ENCODE results near the gene ESYT1.
"Not testable (repeated sequence)": the region's sequence is repeated elsewhere in the genome, so short reads cannot be mapped to it uniquely, and the experiment has no call there.

The ESYT1 gene

GRCh38 chr12:56152756-56153677, 24.9 kb downstream of the ESYT1 start:
- Histone ChIP-seq H3K36me3 (ENCODE audit: control insufficient read depth, low read depth, low read length) (peaks cover 12% of the 10 kb centered on the region), H3K4me1 (ENCODE audit: control insufficient read depth, low read depth, low read length) (peaks cover 5% of the 10 kb centered on the region), H3K27ac (ENCODE audit: low read length) (peak overlapping the region; percentile 9), H3K9ac (ENCODE audit: low read length) (peak overlapping the region; percentile 85), H3K27me3 (ENCODE audit: control insufficient read depth, insufficient read depth, low read length) (no peaks in the 10 kb centered on the region), H3K4me3 (ENCODE audit: low read length) (peak overlapping the region; percentile 78), H3K9me3 (ENCODE audit: control insufficient read depth, low read depth, low read length) (no peaks in the 10 kb centered on the region)

- Histone ChIP-seq H3K27ac (ENCODE audit: low read length) (no peak overlapping the region), H3K9ac (ENCODE audit: low read length) (no peak overlapping the region)
These were observed 25.6 kb downstream of the ESYT1 start for GRCh38 chr12:56153678-56154065.

GRCh38 chr12:56154246-56154771, 26.2 kb downstream of the ESYT1 start:
- Histone ChIP-seq H3K9me3 (ENCODE audit: control insufficient read depth, low read depth, low read length) (no peaks in the 10 kb centered on the region), H3K4me1 (ENCODE audit: control insufficient read depth, low read depth, low read length) (peaks cover 6% of the 10 kb centered on the region), H3K4me3 (ENCODE audit: low read length) (no peak overlapping the region), H3K9ac (ENCODE audit: low read length) (no peak overlapping the region), H3K36me3 (ENCODE audit: control insufficient read depth, low read depth, low read length) (peaks cover 13% of the 10 kb centered on the region), H3K27me3 (ENCODE audit: control insufficient read depth, insufficient read depth, low read length) (no peaks in the 10 kb centered on the region), H3K27ac (ENCODE audit: low read length) (no peak overlapping the region)

More at GRCh38 chr12:56153678-56154065, 25.6 kb downstream of the ESYT1 start:
- H3K36me3 ChIP-seq (ENCODE audit: control insufficient read depth, low read depth, low read length): peaks cover 12% of the 10 kb centered on the region
- H3K9me3 ChIP-seq (ENCODE audit: control insufficient read depth, low read depth, low read length): no peaks in the 10 kb centered on the region
- no peak overlapping the region for H3K4me3 ChIP-seq (ENCODE audit: low read length)
- no peaks in the 10 kb centered on the region for H3K27me3 ChIP-seq (ENCODE audit: control insufficient read depth, insufficient read depth, low read length)
- H3K4me1 ChIP-seq (ENCODE audit: control insufficient read depth, low read depth, low read length): peaks cover 5% of the 10 kb centered on the region

- H3K27me3 ChIP-seq (ENCODE audit: control insufficient read depth, insufficient read depth, low read length): no peaks in the 10 kb centered on the region
- no peak overlapping the region for H3K9ac ChIP-seq (ENCODE audit: low read length)
- no peaks in the 10 kb centered on the region for H3K9me3 ChIP-seq (ENCODE audit: control insufficient read depth, low read depth, low read length)
- H3K27ac ChIP-seq (ENCODE audit: low read length): no peak overlapping the region
- H3K4me3 ChIP-seq (ENCODE audit: low read length): no peak overlapping the region
- H3K36me3 ChIP-seq (ENCODE audit: control insufficient read depth, low read depth, low read length): peaks cover 18% of the 10 kb centered on the region
- H3K4me1 ChIP-seq (ENCODE audit: control insufficient read depth, low read depth, low read length): peaks cover 12% of the 10 kb centered on the region
These were observed 26.8 kb downstream of the ESYT1 start for GRCh38 chr12:56154818-56155217.

- H3K4me1 ChIP-seq (ENCODE audit: control insufficient read depth, low read depth, low read length): peaks cover 17% of the 10 kb centered on the region
- H3K9ac ChIP-seq (ENCODE audit: low read length): no peak overlapping the region
- H3K27ac ChIP-seq (ENCODE audit: low read length): no peak overlapping the region
- H3K9me3 ChIP-seq (ENCODE audit: control insufficient read depth, low read depth, low read length): no peaks in the 10 kb centered on the region
- peaks cover 24% of the 10 kb centered on the region for H3K36me3 ChIP-seq (ENCODE audit: control insufficient read depth, low read depth, low read length)
- no peak overlapping the region for H3K4me3 ChIP-seq (ENCODE audit: low read length)
- no peaks in the 10 kb centered on the region for H3K27me3 ChIP-seq (ENCODE audit: control insufficient read depth, insufficient read depth, low read length)
These were observed 27.3 kb downstream of the ESYT1 start for GRCh38 chr12:56155256-56155845.

GRCh38 chr12:56156464-56157200, 28.6 kb downstream of the ESYT1 start:
- not testable (repeated sequence) for H3K27me3 ChIP-seq (ENCODE audit: control insufficient read depth, insufficient read depth, low read length); H3K9me3 ChIP-seq (ENCODE audit: control insufficient read depth, low read depth, low read length)
- Histone ChIP-seq H3K36me3 (ENCODE audit: control insufficient read depth, low read depth, low read length) (peaks cover 36% of the 10 kb centered on the region), H3K9ac (ENCODE audit: low read length) (peak overlapping the region; percentile 76), H3K4me1 (ENCODE audit: control insufficient read depth, low read depth, low read length) (peaks cover 21% of the 10 kb centered on the region), H3K27ac (ENCODE audit: low read length) (peak overlapping the region; percentile 89), H3K4me3 (ENCODE audit: low read length) (peak overlapping the region; percentile 62)

GRCh38 chr12:56157201-56158028, 29.3 kb downstream of the ESYT1 start:
- Histone ChIP-seq H3K9me3 (ENCODE audit: control insufficient read depth, low read depth, low read length) (no peaks in the 10 kb centered on the region), H3K4me3 (ENCODE audit: low read length) (peak overlapping the region; percentile 62), H3K4me1 (ENCODE audit: control insufficient read depth, low read depth, low read length) (peaks cover 22% of the 10 kb centered on the region), H3K27me3 (ENCODE audit: control insufficient read depth, insufficient read depth, low read length) (no peaks in the 10 kb centered on the region), H3K9ac (ENCODE audit: low read length) (peak overlapping the region; percentile 76), H3K27ac (ENCODE audit: low read length) (peak overlapping the region; percentile 89), H3K36me3 (ENCODE audit: control insufficient read depth, low read depth, low read length) (peaks cover 43% of the 10 kb centered on the region)

- H3K36me3 ChIP-seq (ENCODE audit: control insufficient read depth, low read depth, low read length): peaks cover 49% of the 10 kb centered on the region
- no peaks in the 10 kb centered on the region for H3K9me3 ChIP-seq (ENCODE audit: control insufficient read depth, low read depth, low read length)
- H3K27me3 ChIP-seq (ENCODE audit: control insufficient read depth, insufficient read depth, low read length): no peaks in the 10 kb centered on the region
- H3K9ac ChIP-seq (ENCODE audit: low read length): peak within 1 kb of the TSS; percentile 87
- peaks cover 24% of the 10 kb centered on the region for H3K4me1 ChIP-seq (ENCODE audit: control insufficient read depth, low read depth, low read length)
- peak within 1 kb of the TSS; percentile 89 for H3K27ac ChIP-seq (ENCODE audit: low read length)
- peak within 1 kb of the TSS; percentile 69 for H3K4me3 ChIP-seq (ENCODE audit: low read length)
These were observed 30.2 kb downstream of the ESYT1 start, which contains the start of gene MYL6 for GRCh38 chr12:56158029-56158925. Gene MYL6 (plus strand): TSS chr12:56158359. CDS start chr12:56158402, 43 bp downstream.

GRCh38 chr12:56158926-56159461, 30.9 kb downstream of the ESYT1 start:
- no peaks in the 10 kb centered on the region for H3K9me3 ChIP-seq (ENCODE audit: control insufficient read depth, low read depth, low read length)
- H3K9ac ChIP-seq (ENCODE audit: low read length): peak overlapping the region; percentile 87
- peaks cover 56% of the 10 kb centered on the region for H3K36me3 ChIP-seq (ENCODE audit: control insufficient read depth, low read depth, low read length)
- peak overlapping the region; percentile 69 for H3K4me3 ChIP-seq (ENCODE audit: low read length)
- peak overlapping the region; percentile 72 for H3K27ac ChIP-seq (ENCODE audit: low read length)
- H3K27me3 ChIP-seq (ENCODE audit: control insufficient read depth, insufficient read depth, low read length): no peaks in the 10 kb centered on the region
- peaks cover 26% of the 10 kb centered on the region for H3K4me1 ChIP-seq (ENCODE audit: control insufficient read depth, low read depth, low read length)

Measured in iPS-18a (cell line).